Upper lobe of left lung (tissue), 4 donors: ENCODE measurements around the gene TMEM178A.

ENCODE experiments used
- CTCF ChIP-seq, 6 experiments: fragments of 450-650 bp in 4 of 6; fragments of 200-600 bp in 2 of 6; sonication (generic) in 2 of 6; IDR thresholded peaks; one replicate each; pipeline ENCODE4 v1.5.1; 2016 to 2019; ENCODE audit warnings: antibody characterized with exemption in 6 of 6
- EP300 ChIP-seq, 4 donors: sonication (generic); formaldehyde crosslinking; IDR thresholded peaks; one replicate each; pipeline ENCODE4 v1.5.1; 2017; ENCODE audit warnings: antibody characterized with exemption in 4 of 4, control low read depth in 2 of 4

- no peak for TF ChIP-seq CTCF (IDR thresholded peaks at IDR 0.05)
- TF ChIP-seq EP300 (IDR thresholded peaks at IDR 0.05), result no peak
Observed at GRCh38 chr2:39683022-39683699, 17.4 kb downstream of the TMEM178A start.
